BE2C (cell line): Measurements from ENCODE around the gene UFSP2.

Experiments used
- DNase-seq: peaks from one replicate; pipeline ENCODE4 v3.0.0-alpha.2; 2020
- H3K27me3 ChIP-seq: fragments of 250-450 bp; sonication (Bioruptor Pico); 2 replicates; pipeline ENCODE4 v1.5.1; 2020; ENCODE audit warnings: mild to moderate bottlenecking
- H3K36me3 ChIP-seq: fragments of 250-450 bp; sonication (Bioruptor Pico); 2 replicates; pipeline ENCODE4 v1.5.1; 2020; ENCODE audit warnings: mild to moderate bottlenecking
- H3K4me1 ChIP-seq: fragments of 250-450 bp; sonication (Bioruptor Pico); 2 replicates; pipeline ENCODE4 v1.5.1; 2020
- H3K4me3 ChIP-seq: 2 replicates; pipeline ENCODE4 v1.5.1; 2011; ENCODE audit warnings: low read depth, low read length
- H3K9me3 ChIP-seq: fragments of 250-450 bp; sonication (Bioruptor Pico); 2 replicates; pipeline ENCODE4 v1.5.1; 2020
- TF ChIP-seq, protein P1 (sequence below): IDR thresholded peaks from 2 replicates; pipeline ENCODE4 v1.5.1; 2012; ENCODE audit warnings: mild to moderate bottlenecking, low read depth, low read length

The UFSP2 gene

DNA sequence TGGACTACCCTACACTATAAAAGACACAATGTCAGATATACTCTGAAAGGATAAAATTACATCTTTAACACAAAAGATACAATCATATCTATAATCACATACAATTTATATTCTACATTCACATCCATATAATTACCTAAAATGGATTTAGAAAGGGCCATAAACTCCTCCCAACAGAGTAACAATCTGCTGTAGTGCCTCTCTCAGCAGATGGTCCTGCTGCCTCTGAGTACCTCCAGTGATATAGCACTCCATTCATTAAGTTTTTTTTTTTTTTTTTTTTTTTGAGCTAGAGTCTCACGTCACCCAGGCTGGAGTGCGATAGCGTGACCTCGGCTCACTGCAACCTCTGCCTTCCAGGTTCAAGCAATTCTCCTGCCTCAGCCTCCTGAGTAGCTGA, 21.7 kb downstream of the UFSP2 start:
- Histone ChIP-seq H3K9me3 (no peaks in the 10 kb centered on the region), H3K36me3 (peaks cover 18% of the 10 kb centered on the region), H3K4me3 (no peak overlapping the region), H3K4me1 (no peaks in the 10 kb centered on the region), H3K27me3 (no peaks in the 10 kb centered on the region)
- DNase-seq, result no peak
- TF ChIP-seq, protein P1, sequence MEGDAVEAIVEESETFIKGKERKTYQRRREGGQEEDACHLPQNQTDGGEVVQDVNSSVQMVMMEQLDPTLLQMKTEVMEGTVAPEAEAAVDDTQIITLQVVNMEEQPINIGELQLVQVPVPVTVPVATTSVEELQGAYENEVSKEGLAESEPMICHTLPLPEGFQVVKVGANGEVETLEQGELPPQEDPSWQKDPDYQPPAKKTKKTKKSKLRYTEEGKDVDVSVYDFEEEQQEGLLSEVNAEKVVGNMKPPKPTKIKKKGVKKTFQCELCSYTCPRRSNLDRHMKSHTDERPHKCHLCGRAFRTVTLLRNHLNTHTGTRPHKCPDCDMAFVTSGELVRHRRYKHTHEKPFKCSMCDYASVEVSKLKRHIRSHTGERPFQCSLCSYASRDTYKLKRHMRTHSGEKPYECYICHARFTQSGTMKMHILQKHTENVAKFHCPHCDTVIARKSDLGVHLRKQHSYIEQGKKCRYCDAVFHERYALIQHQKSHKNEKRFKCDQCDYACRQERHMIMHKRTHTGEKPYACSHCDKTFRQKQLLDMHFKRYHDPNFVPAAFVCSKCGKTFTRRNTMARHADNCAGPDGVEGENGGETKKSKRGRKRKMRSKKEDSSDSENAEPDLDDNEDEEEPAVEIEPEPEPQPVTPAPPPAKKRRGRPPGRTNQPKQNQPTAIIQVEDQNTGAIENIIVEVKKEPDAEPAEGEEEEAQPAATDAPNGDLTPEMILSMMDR, result no peak

DNA sequence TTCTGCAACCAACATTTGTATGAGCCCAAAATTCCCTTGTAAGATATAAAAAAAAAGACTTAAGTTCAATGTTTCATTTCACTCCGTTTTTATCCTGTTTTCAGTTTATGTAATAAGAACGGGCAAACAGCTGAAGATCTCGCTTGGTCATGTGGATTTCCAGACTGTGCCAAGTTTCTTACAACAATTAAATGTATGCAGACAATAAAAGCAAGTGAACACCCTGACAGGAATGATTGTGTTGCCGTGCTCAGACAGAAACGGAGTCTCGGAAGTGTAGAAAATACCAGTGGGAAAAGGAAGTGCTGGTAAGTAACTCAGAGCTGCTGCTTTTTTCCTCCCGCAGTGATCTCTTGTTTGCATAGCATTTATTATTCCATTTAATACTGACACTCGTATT, 26.3 kb downstream of the UFSP2 start:
- no peaks in the 10 kb centered on the region for H3K9me3 ChIP-seq
- H3K27me3 ChIP-seq, result no peaks in the 10 kb centered on the region
- DNase-seq, result no peak
- H3K4me3 ChIP-seq, result no peak overlapping the region
- H3K36me3 ChIP-seq, result peaks cover 12% of the 10 kb centered on the region
- TF ChIP-seq, protein P1, result no peak
- H3K4me1 ChIP-seq, result no peaks in the 10 kb centered on the region

DNA sequence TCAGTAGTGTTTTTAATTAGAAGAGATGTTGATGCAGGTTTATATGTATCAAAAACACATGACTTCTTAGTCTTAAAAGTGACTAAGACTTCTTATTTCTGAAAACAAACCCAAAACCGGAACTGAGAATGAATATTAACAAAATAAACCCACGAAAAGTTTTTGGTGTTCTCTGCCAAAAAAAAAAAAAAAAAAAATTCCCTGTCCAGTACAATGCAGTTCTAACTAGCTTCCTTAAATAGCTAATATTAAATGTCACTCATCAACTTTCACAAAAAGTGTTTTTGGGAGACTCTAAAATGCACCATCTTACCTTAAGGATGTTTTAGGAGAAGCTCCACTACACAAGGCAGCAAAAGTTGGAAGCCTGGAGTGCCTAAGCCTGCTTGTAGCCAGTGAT, 27.1 kb downstream of the UFSP2 start:
- DNase-seq, result no peak
- no peaks in the 10 kb centered on the region for H3K27me3 ChIP-seq
- H3K4me1 ChIP-seq, result no peaks in the 10 kb centered on the region
- TF ChIP-seq, protein P1, result no peak
- H3K36me3 ChIP-seq, result peaks cover 12% of the 10 kb centered on the region
- H3K4me3 ChIP-seq, result no peak overlapping the region
- no peaks in the 10 kb centered on the region for H3K9me3 ChIP-seq

DNA sequence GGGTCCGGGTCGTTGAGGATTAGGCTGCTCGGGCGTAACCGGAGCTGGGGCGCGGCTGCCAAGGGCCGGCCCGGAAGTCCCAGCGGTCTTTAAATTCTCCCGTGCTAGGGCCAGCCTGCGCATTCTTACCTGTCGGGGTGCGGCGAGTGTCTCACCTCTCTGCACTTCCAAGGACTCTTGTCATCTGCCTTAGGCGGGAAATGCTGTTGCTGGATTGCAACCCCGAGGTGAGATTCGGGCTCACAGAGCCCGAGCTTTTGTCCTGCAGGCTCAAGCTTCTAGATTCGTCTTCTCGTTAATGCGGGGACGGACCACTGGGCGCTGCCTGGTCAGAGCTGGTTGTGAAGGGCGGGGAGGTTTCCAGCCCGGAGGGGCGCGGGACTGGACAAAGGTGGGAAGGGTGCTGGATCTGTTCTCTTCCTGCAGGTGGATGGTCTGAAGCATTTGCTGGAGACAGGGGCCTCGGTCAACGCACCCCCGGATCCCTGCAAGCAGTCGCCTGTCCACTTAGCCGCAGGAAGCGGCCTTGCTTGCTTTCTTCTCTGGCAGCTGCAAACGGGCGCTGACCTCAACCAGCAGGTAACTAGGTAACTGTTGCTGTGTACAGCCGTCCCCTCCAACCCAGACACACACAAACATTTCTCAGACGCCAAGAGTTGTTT, 28.9 kb downstream of the UFSP2 start, which contains the start of gene ANKRD37:
ANKRD37 (plus strand) TSS at position 118 of the 662 bp plus-strand sequence; CDS start at position 201, 83 bp downstream.
- Histone ChIP-seq H3K4me3 (peak within 1 kb of the TSS; percentile 62), H3K27me3 (no peaks in the 10 kb centered on the region), H3K4me1 (no peaks in the 10 kb centered on the region), H3K9me3 (no peaks in the 10 kb centered on the region), H3K36me3 (no peaks in the 10 kb centered on the region; the same call in 1 of the 2 replicates)
- TF ChIP-seq, protein P1, result no peak
- no peak for DNase-seq

DNA sequence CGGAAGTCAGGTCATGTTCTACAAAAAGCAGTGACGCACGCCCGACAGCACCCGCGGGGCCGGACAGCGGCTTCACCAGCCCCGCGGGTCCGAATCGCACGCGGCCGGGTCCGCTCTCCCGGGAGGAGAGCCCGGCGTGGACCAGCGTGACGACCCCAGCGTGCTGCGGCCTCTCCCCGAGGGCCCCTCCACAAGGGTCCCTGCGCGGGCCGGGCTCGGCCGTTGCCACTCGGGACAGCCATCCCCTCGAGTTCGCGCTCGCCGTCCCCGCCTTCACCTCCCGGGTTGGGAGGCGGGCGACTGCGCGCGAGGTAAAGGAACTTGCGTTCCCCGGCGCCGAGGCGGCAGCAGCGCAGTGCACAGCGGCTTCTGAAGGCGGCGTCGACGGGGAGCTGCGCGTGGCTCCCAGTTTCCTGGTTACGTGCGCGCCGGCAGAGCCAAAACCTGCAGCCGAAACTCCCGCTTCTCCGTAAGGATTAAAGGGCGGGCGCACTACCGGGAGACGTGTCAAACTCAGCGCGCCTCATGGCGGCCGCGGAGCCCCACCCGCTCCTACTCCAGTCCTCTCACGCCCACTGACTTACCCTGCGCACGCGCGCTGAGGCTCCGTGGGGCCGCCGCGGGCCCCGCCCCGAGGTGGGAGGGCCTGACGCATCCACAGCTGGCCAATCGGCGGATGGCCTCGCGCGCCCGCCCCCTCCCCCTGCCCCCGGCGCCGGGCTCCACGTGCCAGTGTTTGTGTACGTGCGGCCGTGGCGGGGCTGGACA, 29.6 kb downstream of the UFSP2 start:
- TF ChIP-seq, protein P1, result no peak
- peak; percentile 97 for DNase-seq
- no peaks in the 10 kb centered on the region for H3K4me1 ChIP-seq
- H3K9me3 ChIP-seq, result no peaks in the 10 kb centered on the region
- H3K36me3 ChIP-seq, result no peaks in the 10 kb centered on the region; the same call in 1 of the 2 replicates
- peak overlapping the region; percentile 62 for H3K4me3 ChIP-seq
- H3K27me3 ChIP-seq, result no peaks in the 10 kb centered on the region
